ENCODE results near the gene NYAP1. TPM values are rescaled to one million over a fixed set of nuclear protein-coding genes. Genes with fewer than 3 reads are reported as not detected.

The NYAP1 gene
- 1.6 and 2.4 TPM in 2 replicates for total RNA-seq
- 0.68 TPM in 1 of 2 replicates, not detected in the other for polyA plus RNA-seq

DNA sequence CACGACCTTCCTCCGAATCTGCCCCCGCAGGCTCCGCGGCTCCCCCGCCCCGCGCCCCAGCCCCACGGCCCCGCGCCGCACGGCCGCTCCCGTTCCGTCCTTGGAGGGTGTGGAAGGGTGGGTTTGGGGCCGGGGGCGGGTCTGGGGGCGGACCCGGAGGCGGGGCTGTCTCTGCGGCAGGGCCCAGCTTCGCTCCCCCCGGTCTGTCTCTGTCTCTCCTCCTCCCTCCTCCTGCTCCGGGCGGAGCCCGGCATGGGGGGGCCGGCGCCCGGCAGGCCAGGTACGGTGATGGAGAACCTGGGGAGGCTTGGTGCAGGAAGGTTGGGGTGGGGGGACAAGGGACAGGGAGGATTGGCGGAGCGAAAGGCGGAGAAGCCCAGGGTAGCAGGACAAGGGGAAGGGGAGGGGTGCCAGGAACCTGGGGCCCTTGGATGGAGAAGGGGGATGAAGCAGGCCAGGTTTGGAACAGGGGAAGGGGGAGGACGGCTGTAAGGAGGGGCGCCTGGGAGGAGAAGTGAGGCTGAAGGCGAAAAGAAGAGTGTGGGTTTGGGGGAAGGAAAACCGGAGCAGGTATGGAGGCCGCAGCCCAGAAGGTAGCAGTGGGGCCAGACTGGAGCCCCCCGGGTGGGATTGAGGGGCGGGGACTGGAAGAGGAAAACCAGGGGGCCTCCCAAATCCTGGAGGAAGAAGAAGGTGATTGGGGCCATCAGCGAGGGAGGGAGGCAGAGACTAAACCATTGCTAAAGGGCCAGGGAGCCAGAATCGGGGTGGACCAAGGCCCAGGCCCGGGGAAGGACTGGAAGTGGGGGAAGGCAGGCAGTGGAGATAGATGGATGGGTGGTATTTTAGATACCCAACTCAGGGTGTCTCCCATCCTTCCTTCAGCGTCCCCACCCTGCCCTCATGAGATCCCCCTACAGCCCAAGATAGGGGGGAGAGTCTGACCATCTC, at the start of gene NYAP1:
Gene NYAP1 (plus strand): TSS at position 206 of the 951 bp plus-strand sequence. CDS start 1,385 bp downstream, outside the sequence.
- peaks cover 3% of the 10 kb centered on the region for H3K79me2 ChIP-seq
- H3K9me3 ChIP-seq (ENCODE audit: low read depth): no peaks in the 10 kb centered on the region
- peak within 1 kb of the TSS; percentile 99 for H3K4me2 ChIP-seq
- no peaks in the 10 kb centered on the region for H3K9me2 ChIP-seq (replicated peaks; ENCODE audit: insufficient read depth)
- WGBS (ENCODE audit: low lambda C conversion rate, missing lambda C conversion rate): 23% methylated on average over 11 of the region's 45 CpGs
- peak; percentile 84 for DNase-seq (ENCODE audit: low spot score)
- H3K4me3 ChIP-seq: peak within 1 kb of the TSS; percentile 96
- H2AFZ ChIP-seq: peak within 1 kb of the TSS; percentile 66
- H4K20me1 ChIP-seq (ENCODE audit: insufficient read depth, poor library complexity, severe bottlenecking): no peaks in the 10 kb centered on the region
- no peaks in the 10 kb centered on the region for H3K36me3 ChIP-seq (replicated peaks; ENCODE audit: insufficient read depth, low read depth)
- TF ChIP-seq CTCF (IDR thresholded peaks at IDR 0.05; ENCODE audit: poor library complexity): no peak
- TF ChIP-seq EZH2 (IDR thresholded peaks at IDR 0.05; ENCODE audit: borderline replicate concordance): no peak
- TF ChIP-seq EZH2phosphoT487 (IDR thresholded peaks at IDR 0.05; ENCODE audit: low read depth, severe bottlenecking, unreplicated experiment): no peak
- H3K4me1 ChIP-seq (ENCODE audit: insufficient read depth): peaks cover 5% of the 10 kb centered on the region
- H3K27ac ChIP-seq: peak within 1 kb of the TSS; percentile 53
- H3K27me3 ChIP-seq: no peaks in the 10 kb centered on the region

DNA sequence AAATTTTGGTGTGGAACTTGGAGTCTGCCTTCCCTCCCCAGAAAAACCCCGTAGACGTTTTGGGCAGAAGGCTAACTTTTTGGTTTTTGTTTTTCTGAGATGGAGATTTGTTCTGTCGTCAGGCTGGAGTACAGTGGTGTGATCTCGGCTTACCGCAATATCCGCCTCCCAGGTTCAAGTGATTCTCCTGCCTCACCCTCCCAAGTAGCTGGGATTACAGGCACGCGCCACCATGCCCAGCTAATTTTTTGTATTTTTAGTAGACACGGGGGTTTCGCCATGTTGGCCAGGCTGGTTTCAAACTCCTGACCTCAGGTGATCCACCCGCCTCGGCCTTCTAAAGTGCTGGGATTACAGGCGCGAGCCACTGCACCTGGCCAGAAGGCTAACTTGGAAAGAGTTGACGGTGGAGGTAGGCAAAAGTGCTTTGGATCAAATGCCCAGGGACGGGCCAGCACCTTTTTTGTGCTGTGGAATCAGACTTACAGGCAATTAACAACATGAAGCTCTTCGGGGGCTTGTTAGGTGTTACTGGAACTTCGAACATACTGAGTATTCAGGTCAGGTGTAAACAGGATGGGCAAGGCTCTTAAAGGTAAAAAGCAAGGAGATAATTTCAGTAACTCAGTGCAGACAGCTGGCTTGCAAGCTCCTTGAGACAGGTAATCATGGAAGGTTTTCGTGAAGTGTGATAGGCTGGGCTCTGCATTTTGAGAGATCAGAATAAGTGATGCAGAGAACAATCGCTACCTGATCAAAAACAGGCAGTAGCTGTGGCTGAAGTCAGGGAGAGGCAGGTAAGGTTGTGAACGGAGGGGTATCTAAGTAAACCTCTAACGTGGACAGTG, 49.2 kb upstream of the NYAP1 start:
- no peak for DNase-seq (ENCODE audit: low spot score)
- Histone ChIP-seq H3K27me3 (no peaks in the 10 kb centered on the region), H3K4me2 (peak overlapping the region; percentile 97), H3K27ac (peak overlapping the region; percentile 96), H3K4me3 (no peak overlapping the region), H3K4me1 (ENCODE audit: insufficient read depth) (peaks cover 35% of the 10 kb centered on the region), H4K20me1 (ENCODE audit: insufficient read depth, poor library complexity, severe bottlenecking) (peaks cover 3% of the 10 kb centered on the region), H3K36me3 (replicated peaks; ENCODE audit: insufficient read depth, low read depth) (no peaks in the 10 kb centered on the region), H2AFZ (no peak overlapping the region), H3K9me2 (replicated peaks; ENCODE audit: insufficient read depth) (no peaks in the 10 kb centered on the region), H3K9me3 (ENCODE audit: low read depth) (no peaks in the 10 kb centered on the region), H3K79me2 (peaks cover 54% of the 10 kb centered on the region)
- WGBS (ENCODE audit: low lambda C conversion rate, missing lambda C conversion rate): 89% methylated on average over 22 of the region's 22 CpGs
- TF ChIP-seq EZH2 (IDR thresholded peaks at IDR 0.05; ENCODE audit: borderline replicate concordance) (no peak), CTCF (IDR thresholded peaks at IDR 0.05; ENCODE audit: poor library complexity) (no peak), EZH2phosphoT487 (IDR thresholded peaks at IDR 0.05; ENCODE audit: low read depth, severe bottlenecking, unreplicated experiment) (no peak)

GRCh38 chr7:100435401-100436304, 48.1 kb upstream of the NYAP1 start:
- Histone ChIP-seq H3K9me2 (replicated peaks; ENCODE audit: insufficient read depth) (no peaks in the 10 kb centered on the region), H3K79me2 (peaks cover 46% of the 10 kb centered on the region), H3K4me1 (ENCODE audit: insufficient read depth) (peaks cover 32% of the 10 kb centered on the region), H4K20me1 (ENCODE audit: insufficient read depth, poor library complexity, severe bottlenecking) (peaks cover 3% of the 10 kb centered on the region), H3K9me3 (ENCODE audit: low read depth) (no peaks in the 10 kb centered on the region), H3K4me2 (peak overlapping the region; percentile 97), H3K4me3 (peak overlapping the region; percentile 42), H3K27ac (peak overlapping the region; percentile 96), H2AFZ (no peak overlapping the region), H3K27me3 (no peaks in the 10 kb centered on the region), H3K36me3 (replicated peaks; ENCODE audit: insufficient read depth, low read depth) (no peaks in the 10 kb centered on the region)
- TF ChIP-seq CTCF (IDR thresholded peaks at IDR 0.05; ENCODE audit: poor library complexity): no peak
- no peak for TF ChIP-seq EZH2 (IDR thresholded peaks at IDR 0.05; ENCODE audit: borderline replicate concordance)
- no peak for TF ChIP-seq EZH2phosphoT487 (IDR thresholded peaks at IDR 0.05; ENCODE audit: low read depth, severe bottlenecking, unreplicated experiment)
- 4% methylated on average over 59 of the region's 81 CpGs for WGBS (ENCODE audit: low lambda C conversion rate, missing lambda C conversion rate)
- peak; percentile 68 for DNase-seq (ENCODE audit: low spot score)
